KG1 (cell line): Measurements from ENCODE around the gene SEMA4C.

ENCODE experiments used
- DNase-seq: peaks from one replicate; lab custom pipeline; 2025; lab: John Stamatoyannopoulos, UW

The SEMA4C gene

GRCh38 chr2:96819876-96820511 is 49.9 kb downstream of the SEMA4C start:
- DNase-seq = no peak

- no peak for DNase-seq
Measured at GRCh38 chr2:96819128-96819875, 50.6 kb downstream of the SEMA4C start.

GRCh38 chr2:96817882-96818281 is 52.0 kb downstream of the SEMA4C start:
- no peak for DNase-seq

- DNase-seq = no peak
Measured at GRCh38 chr2:96816836-96817702, 52.8 kb downstream of the SEMA4C start.

GRCh38 chr2:96816127-96816835 is 53.6 kb downstream of the SEMA4C start, which contains the start of gene CNNM3:
CNNM3 (plus strand) TSS chr2:96816268; CDS start chr2:96816278, 10 bp downstream.
- peak; percentile 91 for DNase-seq

GRCh38 chr2:96815326-96816126 is 54.4 kb downstream of the SEMA4C start:
- DNase-seq = no peak

GRCh38 chr2:96813656-96814055 is 56.2 kb downstream of the SEMA4C start:
- no peak for DNase-seq

- DNase-seq = no peak
Measured at GRCh38 chr2:96811917-96812316, 58.0 kb downstream of the SEMA4C start.

- no peak for DNase-seq
Measured at GRCh38 chr2:96810783-96811192, 59.1 kb downstream of the SEMA4C start.

GRCh38 chr2:96809951-96810782 is 59.7 kb downstream of the SEMA4C start:
- no peak for DNase-seq
